Measurements from ENCODE around the gene ANKRD63. TPM values are rescaled to one million over a fixed set of nuclear protein-coding genes. Genes with fewer than 3 reads are reported as not detected.

The ANKRD63 gene
- total RNA-seq, 1 experiment from 2014 or later, result 13.6 TPM

- peaks cover 29% of the 10 kb centered on the region for H3K4me1 ChIP-seq (replicated peaks)
- no peak overlapping the region for H3K27ac ChIP-seq
- no peaks in the 10 kb centered on the region for H3K27me3 ChIP-seq (replicated peaks)
- H3K4me3 ChIP-seq, result no peak overlapping the region
- DNase-seq (ENCODE audit: low read depth in 1 of 2, low spot score in 2 of 2), result no peak
- H3K9me3 ChIP-seq (replicated peaks), result no peaks in the 10 kb centered on the region
- peaks cover 7% of the 10 kb centered on the region for H3K36me3 ChIP-seq
Observed at GRCh38 chr15:40263024-40263754, 19.7 kb downstream of the ANKRD63 start.

- no peaks in the 10 kb centered on the region for H3K36me3 ChIP-seq
- no peak overlapping the region for H3K4me3 ChIP-seq
- no peaks in the 10 kb centered on the region for H3K9me3 ChIP-seq (replicated peaks)
- H3K4me1 ChIP-seq (replicated peaks), result peaks cover 44% of the 10 kb centered on the region
- no peaks in the 10 kb centered on the region for H3K27me3 ChIP-seq (replicated peaks)
- no peak for DNase-seq (ENCODE audit: low read depth in 1 of 2, low spot score in 2 of 2)
- H3K27ac ChIP-seq, result peak overlapping the region; percentile 84
Observed at GRCh38 chr15:40259021-40259420, 23.8 kb downstream of the ANKRD63 start.

- no peaks in the 10 kb centered on the region for H3K36me3 ChIP-seq
- no peak for DNase-seq (ENCODE audit: low read depth in 1 of 2, low spot score in 2 of 2)
- H3K9me3 ChIP-seq (replicated peaks), result no peaks in the 10 kb centered on the region
- H3K4me1 ChIP-seq (replicated peaks), result peaks cover 44% of the 10 kb centered on the region
- H3K27me3 ChIP-seq (replicated peaks), result no peaks in the 10 kb centered on the region
- peak overlapping the region; percentile 84 for H3K27ac ChIP-seq
- H3K4me3 ChIP-seq, result no peak overlapping the region
Observed at GRCh38 chr15:40258544-40258943, 24.3 kb downstream of the ANKRD63 start.

GRCh38 chr15:40257656-40258450 is 25.0 kb downstream of the ANKRD63 start:
- H3K36me3 ChIP-seq, result no peaks in the 10 kb centered on the region
- H3K9me3 ChIP-seq (replicated peaks), result no peaks in the 10 kb centered on the region
- DNase-seq (ENCODE audit: low read depth in 1 of 2, low spot score in 2 of 2), result peak; percentile 83 to 90
- H3K27ac ChIP-seq, result peak overlapping the region; percentile 84
- no peak overlapping the region for H3K4me3 ChIP-seq
- H3K27me3 ChIP-seq (replicated peaks), result no peaks in the 10 kb centered on the region
- H3K4me1 ChIP-seq (replicated peaks), result peaks cover 44% of the 10 kb centered on the region

GRCh38 chr15:40256638-40257235 is 26.1 kb downstream of the ANKRD63 start:
- H3K4me3 ChIP-seq, result no peak overlapping the region
- peaks cover 44% of the 10 kb centered on the region for H3K4me1 ChIP-seq (replicated peaks)
- no peaks in the 10 kb centered on the region; the same call in 1 of the 2 replicates for H3K36me3 ChIP-seq
- peak; percentile 69 to 76 for DNase-seq (ENCODE audit: low read depth in 1 of 2, low spot score in 2 of 2)
- H3K27ac ChIP-seq, result peak overlapping the region; percentile 84
- H3K27me3 ChIP-seq (replicated peaks), result no peaks in the 10 kb centered on the region
- H3K9me3 ChIP-seq (replicated peaks), result no peaks in the 10 kb centered on the region

GRCh38 chr15:40255033-40255432 is 27.8 kb downstream of the ANKRD63 start:
- H3K36me3 ChIP-seq, result no peaks in the 10 kb centered on the region; the same call in 1 of the 2 replicates
- H3K9me3 ChIP-seq (replicated peaks), result no peaks in the 10 kb centered on the region
- no peak for DNase-seq (ENCODE audit: low read depth in 1 of 2, low spot score in 2 of 2)
- H3K27ac ChIP-seq, result no peak overlapping the region
- H3K4me3 ChIP-seq, result no peak overlapping the region
- peaks cover 48% of the 10 kb centered on the region for H3K4me1 ChIP-seq (replicated peaks)
- H3K27me3 ChIP-seq (replicated peaks), result no peaks in the 10 kb centered on the region

GRCh38 chr15:40254452-40254851 is 28.4 kb downstream of the ANKRD63 start:
- Histone ChIP-seq H3K9me3 (replicated peaks) (no peaks in the 10 kb centered on the region), H3K36me3 (no peaks in the 10 kb centered on the region; the same call in 1 of the 2 replicates), H3K4me1 (replicated peaks) (peaks cover 53% of the 10 kb centered on the region), H3K4me3 (no peak overlapping the region), H3K27ac (no peak overlapping the region), H3K27me3 (replicated peaks) (no peaks in the 10 kb centered on the region)
- no peak for DNase-seq (ENCODE audit: low read depth in 1 of 2, low spot score in 2 of 2)

- peaks cover 47% of the 10 kb centered on the region for H3K4me1 ChIP-seq (replicated peaks)
- no peaks in the 10 kb centered on the region for H3K27me3 ChIP-seq (replicated peaks)
- H3K4me3 ChIP-seq, result no peak overlapping the region
- H3K27ac ChIP-seq, result no peak overlapping the region
- no peak for DNase-seq (ENCODE audit: low read depth in 1 of 2, low spot score in 2 of 2)
- no peaks in the 10 kb centered on the region for H3K9me3 ChIP-seq (replicated peaks)
- no peaks in the 10 kb centered on the region; the same call in 1 of the 2 replicates for H3K36me3 ChIP-seq
Observed at GRCh38 chr15:40253167-40253790, 29.6 kb downstream of the ANKRD63 start.

- H3K27ac ChIP-seq, result no peak overlapping the region
- H3K9me3 ChIP-seq (replicated peaks), result no peaks in the 10 kb centered on the region
- no peaks in the 10 kb centered on the region; the same call in 1 of the 2 replicates for H3K36me3 ChIP-seq
- no peak for DNase-seq (ENCODE audit: low read depth in 1 of 2, low spot score in 2 of 2)
- H3K27me3 ChIP-seq (replicated peaks), result no peaks in the 10 kb centered on the region
- no peak overlapping the region for H3K4me3 ChIP-seq
- peaks cover 40% of the 10 kb centered on the region for H3K4me1 ChIP-seq (replicated peaks)
Observed at GRCh38 chr15:40252438-40253166, 30.3 kb downstream of the ANKRD63 start.

GRCh38 chr15:40252141-40252437 is 30.8 kb downstream of the ANKRD63 start:
- no peaks in the 10 kb centered on the region for H3K9me3 ChIP-seq (replicated peaks)
- no peaks in the 10 kb centered on the region for H3K27me3 ChIP-seq (replicated peaks)
- no peak for DNase-seq (ENCODE audit: low read depth in 1 of 2, low spot score in 2 of 2)
- peaks cover 35% of the 10 kb centered on the region for H3K4me1 ChIP-seq (replicated peaks)
- no peak overlapping the region for H3K4me3 ChIP-seq
- no peak overlapping the region for H3K27ac ChIP-seq
- H3K36me3 ChIP-seq, result no peaks in the 10 kb centered on the region; the same call in 1 of the 2 replicates

- Histone ChIP-seq H3K4me3 (no peak overlapping the region), H3K36me3 (no peaks in the 10 kb centered on the region; the same call in 1 of the 2 replicates), H3K27me3 (replicated peaks) (no peaks in the 10 kb centered on the region), H3K27ac (no peak overlapping the region), H3K9me3 (replicated peaks) (no peaks in the 10 kb centered on the region), H3K4me1 (replicated peaks) (peaks cover 30% of the 10 kb centered on the region)
- DNase-seq (ENCODE audit: low read depth in 1 of 2, low spot score in 2 of 2), result no peak
Observed at GRCh38 chr15:40251486-40252140, 31.3 kb downstream of the ANKRD63 start.

- Histone ChIP-seq H3K4me3 (no peak overlapping the region), H3K36me3 (no peaks in the 10 kb centered on the region; the same call in 1 of the 2 replicates), H3K27me3 (replicated peaks) (no peaks in the 10 kb centered on the region), H3K9me3 (replicated peaks) (no peaks in the 10 kb centered on the region), H3K27ac (no peak overlapping the region), H3K4me1 (replicated peaks) (peaks cover 23% of the 10 kb centered on the region)
- no peak for DNase-seq (ENCODE audit: low read depth in 1 of 2, low spot score in 2 of 2)
Observed at GRCh38 chr15:40250771-40251483, 31.9 kb downstream of the ANKRD63 start.

Measured in SJSA1 (cell line).